Measurements from ENCODE around the gene LEP. TPM values are rescaled to one million over a fixed set of nuclear protein-coding genes. Genes with fewer than 3 reads are reported as not detected.
"Not testable (repeated sequence)": the region's sequence is repeated elsewhere in the genome, so short reads cannot be mapped to it uniquely, and the experiment has no call there.

The LEP gene
- total and polyA plus RNA-seq, 7 experiments from 2014 or later = 0.10 TPM; not detected in 6

- ATAC-seq = no peak
- Histone ChIP-seq H3K36me3 (ENCODE audit: control insufficient read depth in 2 of 3, insufficient read depth in 3 of 3, low read length in 3 of 3) (no peaks in the 10 kb centered on the region), H3K4me1 (ENCODE audit: control insufficient read depth in 2 of 2, insufficient read depth in 2 of 2, low read length in 2 of 2) (no peaks in the 10 kb centered on the region), H3K27ac (ENCODE audit: low read depth, low read length) (no peak overlapping the region), H3K27me3 (ENCODE audit: control insufficient read depth in 2 of 2, insufficient read depth in 2 of 2, low read length in 2 of 2) (no peaks in the 10 kb centered on the region), H3K4me3 (ENCODE audit: low read length) (no peak overlapping the region), H3K9me3 (ENCODE audit: control insufficient read depth in 2 of 3, low read length in 3 of 3) (no peaks in the 10 kb centered on the region)
- Mint-ChIP-seq H3K27ac (no peak overlapping the region), H3K27me3 (peaks cover 10 to 30% (median 14%) of the 10 kb centered on the region in 5 donors), H3K36me3 (peaks cover 0 to 15% (median 8%) of the 10 kb centered on the region in 5 donors), H3K4me1 (peaks cover 0 to 6% (median 0%) of the 10 kb centered on the region in 7 donors), H3K9me3 (peaks cover 5 to 17% (median 9%) of the 10 kb centered on the region in 11 donors), H3K4me3 (peak overlapping the region in 1 of 10 donors; percentile 8)
- DNase-seq = no peak
- CTCF ChIA-PET = no interaction called here
- POLR2A ChIA-PET = no interaction called here
- intact Hi-C loops (cut with micrococcal nuclease) = no loop called here
These were observed 34.0 kb downstream of the LEP start for GRCh38 chr7:128274884-128275603.

- no peaks in the 10 kb centered on the region for H3K4me1 ChIP-seq (ENCODE audit: control insufficient read depth in 2 of 2, insufficient read depth in 2 of 2, low read length in 2 of 2)
- Mint-ChIP-seq H3K4me1 (peaks cover 0 to 6% (median 0%) of the 10 kb centered on the region in 7 donors), H3K4me3 (no peak overlapping the region), H3K27me3 (peaks cover 10 to 27% (median 14%) of the 10 kb centered on the region in 5 donors), H3K27ac (no peak overlapping the region), H3K36me3 (peaks cover 0 to 17% (median 10%) of the 10 kb centered on the region in 5 donors), H3K9me3 (peaks cover 6 to 24% (median 11%) of the 10 kb centered on the region in 11 donors)
- DNase-seq (no peak), ATAC-seq (no peak)
- H3K36me3 ChIP-seq (ENCODE audit: control insufficient read depth in 2 of 3, insufficient read depth in 3 of 3, low read length in 3 of 3) = no peaks in the 10 kb centered on the region
- intact Hi-C loops (cut with micrococcal nuclease) = no loop called here
- H3K4me3 ChIP-seq (ENCODE audit: low read length) = no peak overlapping the region
- no peaks in the 10 kb centered on the region for H3K9me3 ChIP-seq (ENCODE audit: control insufficient read depth in 2 of 3, low read length in 3 of 3)
- ChIA-PET POLR2A (no interaction called here), CTCF (no interaction called here)
- no peaks in the 10 kb centered on the region for H3K27me3 ChIP-seq (ENCODE audit: control insufficient read depth in 2 of 2, insufficient read depth in 2 of 2, low read length in 2 of 2)
- H3K27ac ChIP-seq (ENCODE audit: low read depth, low read length) = no peak overlapping the region
These were observed 34.6 kb downstream of the LEP start for GRCh38 chr7:128275681-128276080.

- H3K27ac ChIP-seq (ENCODE audit: low read depth, low read length) = no peak overlapping the region
- ATAC-seq = no peak
- H3K4me3 ChIP-seq (ENCODE audit: low read length) = no peak overlapping the region
- peaks cover 0 to 3% (median 0%) of the 10 kb centered on the region in 7 donors for H3K4me1 Mint-ChIP-seq
- no peak overlapping the region for H3K4me3 Mint-ChIP-seq
- H3K36me3 Mint-ChIP-seq = peaks cover 0 to 23% (median 16%) of the 10 kb centered on the region in 5 donors
- peaks cover 0 to 12% (median 4%) of the 10 kb centered on the region in 5 donors for H3K27me3 Mint-ChIP-seq
- ChIA-PET CTCF (interaction anchor here (0.7 kb wide), 1 partner anchor 23 kb away, joined by 3 read pairs; no protein-coding TSS in a partner anchor), POLR2A (no interaction called here)
- H3K9me3 Mint-ChIP-seq = peaks cover 6 to 39% (median 15%) of the 10 kb centered on the region in 11 donors
- intact Hi-C loops (cut with micrococcal nuclease) = no loop called here
- H3K27me3 ChIP-seq (ENCODE audit: control insufficient read depth in 2 of 2, insufficient read depth in 2 of 2, low read length in 2 of 2) = no peaks in the 10 kb centered on the region
- H3K27ac Mint-ChIP-seq = no peak overlapping the region
- no peak for DNase-seq
- no peaks in the 10 kb centered on the region for H3K4me1 ChIP-seq (ENCODE audit: control insufficient read depth in 2 of 2, insufficient read depth in 2 of 2, low read length in 2 of 2)
- no peaks in the 10 kb centered on the region for H3K36me3 ChIP-seq (ENCODE audit: control insufficient read depth in 2 of 3, insufficient read depth in 3 of 3, low read length in 3 of 3)
- no peaks in the 10 kb centered on the region for H3K9me3 ChIP-seq (ENCODE audit: control insufficient read depth in 2 of 3, low read length in 3 of 3)
These were observed 37.3 kb downstream of the LEP start for GRCh38 chr7:128278366-128278765.

DNA sequence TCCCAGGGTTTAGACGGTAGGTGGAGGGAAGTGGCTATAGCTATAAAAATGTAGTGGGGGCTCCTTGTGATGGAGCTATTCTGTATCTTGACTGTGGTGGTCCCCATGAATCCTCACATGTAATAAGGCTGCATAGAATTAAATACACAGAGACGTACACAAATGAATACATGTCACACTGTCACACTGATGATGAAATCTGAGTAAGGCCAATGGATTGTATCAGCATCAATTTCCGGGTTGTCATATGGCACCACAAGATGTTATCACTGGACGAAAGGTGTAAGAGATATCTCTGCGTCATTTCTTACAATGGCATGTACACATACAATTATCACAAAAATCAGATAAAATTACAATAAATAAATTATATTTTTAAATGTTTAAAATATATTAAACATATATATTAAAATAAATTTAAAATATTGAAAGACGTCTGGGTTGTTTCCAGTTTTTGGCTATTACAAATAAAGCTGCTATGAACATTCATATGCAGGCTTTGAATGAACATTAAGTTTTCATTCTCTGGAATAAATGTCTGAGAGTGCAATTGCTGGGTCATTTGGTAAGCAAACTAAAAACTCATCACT is 38.1 kb downstream of the LEP start:
- no peaks in the 10 kb centered on the region for H3K4me1 ChIP-seq (ENCODE audit: control insufficient read depth in 2 of 2, insufficient read depth in 2 of 2, low read length in 2 of 2)
- no peak for ATAC-seq

GRCh38 chr7:128280451-128280850 is 39.4 kb downstream of the LEP start:
- H3K27ac Mint-ChIP-seq; intact Hi-C loops (cut with micrococcal nuclease); ATAC-seq: not testable (repeated sequence)

More for the DNA sequence above, 38.1 kb downstream of the LEP start:
- no peak for DNase-seq
- H3K4me1 Mint-ChIP-seq = peaks cover 0 to 3% (median 0%) of the 10 kb centered on the region in 7 donors
- intact Hi-C loops (cut with micrococcal nuclease) = no loop called here
- ChIA-PET POLR2A (no interaction called here), CTCF (interaction anchor here (0.7 kb wide), 1 partner anchor 570 kb away, joined by 3 read pairs; no protein-coding TSS in a partner anchor)
- H3K9me3 ChIP-seq (ENCODE audit: control insufficient read depth in 2 of 3, low read length in 3 of 3) = no peaks in the 10 kb centered on the region
- H3K27me3 ChIP-seq (ENCODE audit: control insufficient read depth in 2 of 2, insufficient read depth in 2 of 2, low read length in 2 of 2) = no peaks in the 10 kb centered on the region
- H3K27ac Mint-ChIP-seq = no peak overlapping the region
- peaks cover 0 to 8% (median 1%) of the 10 kb centered on the region in 5 donors for H3K27me3 Mint-ChIP-seq
- peaks cover 6 to 39% (median 15%) of the 10 kb centered on the region in 11 donors for H3K9me3 Mint-ChIP-seq
- H3K36me3 ChIP-seq (ENCODE audit: control insufficient read depth in 2 of 3, insufficient read depth in 3 of 3, low read length in 3 of 3) = no peaks in the 10 kb centered on the region
- H3K36me3 Mint-ChIP-seq = peaks cover 0 to 23% (median 16%) of the 10 kb centered on the region in 5 donors
- no peak overlapping the region for H3K4me3 ChIP-seq (ENCODE audit: low read length)
- H3K4me3 Mint-ChIP-seq = no peak overlapping the region
- H3K27ac ChIP-seq (ENCODE audit: low read depth, low read length) = no peak overlapping the region

GRCh38 chr7:128281605-128282380 is 40.7 kb downstream of the LEP start:
- H3K9me3 ChIP-seq (ENCODE audit: control insufficient read depth in 2 of 3, low read length in 3 of 3) = no peaks in the 10 kb centered on the region
- no peaks in the 10 kb centered on the region for H3K36me3 ChIP-seq (ENCODE audit: control insufficient read depth in 2 of 3, insufficient read depth in 3 of 3, low read length in 3 of 3)
- no peak overlapping the region for H3K4me3 ChIP-seq (ENCODE audit: low read length)
- CTCF ChIA-PET = no interaction called here
- no peak overlapping the region for H3K4me3 Mint-ChIP-seq
- POLR2A ChIA-PET = no interaction called here
- ATAC-seq (no peak), DNase-seq (no peak)
- peaks cover 0 to 31% (median 23%) of the 10 kb centered on the region in 5 donors for H3K36me3 Mint-ChIP-seq
- peaks cover 6 to 39% (median 15%) of the 10 kb centered on the region in 11 donors for H3K9me3 Mint-ChIP-seq
- intact Hi-C loops (cut with micrococcal nuclease) = no loop called here
- no peaks in the 10 kb centered on the region for H3K4me1 ChIP-seq (ENCODE audit: control insufficient read depth in 2 of 2, insufficient read depth in 2 of 2, low read length in 2 of 2)
- H3K27me3 ChIP-seq (ENCODE audit: control insufficient read depth in 2 of 2, insufficient read depth in 2 of 2, low read length in 2 of 2) = no peaks in the 10 kb centered on the region
- H3K4me1 Mint-ChIP-seq = no peaks in the 10 kb centered on the region
- peak overlapping the region in 1 of 9 donors; percentile 46 for H3K27ac Mint-ChIP-seq
- H3K27ac ChIP-seq (ENCODE audit: low read depth, low read length) = no peak overlapping the region
- H3K27me3 Mint-ChIP-seq = peaks cover 0 to 3% (median 0%) of the 10 kb centered on the region in 5 donors

More at GRCh38 chr7:128280451-128280850, 39.4 kb downstream of the LEP start:
- H3K4me3 Mint-ChIP-seq; H3K4me1 ChIP-seq (ENCODE audit: control insufficient read depth in 2 of 2, insufficient read depth in 2 of 2, low read length in 2 of 2); H3K27ac ChIP-seq (ENCODE audit: low read depth, low read length); POLR2A ChIA-PET; CTCF ChIA-PET; H3K4me3 ChIP-seq (ENCODE audit: low read length); DNase-seq; H3K36me3 ChIP-seq (ENCODE audit: control insufficient read depth in 2 of 3, insufficient read depth in 3 of 3, low read length in 3 of 3); H3K27me3 Mint-ChIP-seq; H3K9me3 ChIP-seq (ENCODE audit: control insufficient read depth in 2 of 3, low read length in 3 of 3); H3K27me3 ChIP-seq (ENCODE audit: control insufficient read depth in 2 of 2, insufficient read depth in 2 of 2, low read length in 2 of 2); H3K4me1 Mint-ChIP-seq: not testable (repeated sequence)
- Mint-ChIP-seq H3K9me3 (peaks cover 6 to 39% (median 15%) of the 10 kb centered on the region in 11 donors), H3K36me3 (peaks cover 0 to 29% (median 21%) of the 10 kb centered on the region in 5 donors)

Data from naive thymus-derived CD4-positive, alpha-beta T cell (primary cell).